Right lobe of liver (tissue), 4 donors: ENCODE data around the gene TNS3.

Experiments
- POLR2A ChIP-seq: fragments of 450-650 bp; IDR thresholded peaks from one replicate; pipeline ENCODE4 v1.6.1; 2017; ENCODE audit warnings: antibody characterized with exemption, mild to moderate bottlenecking
- TF ChIP-seq, protein P1 (sequence below), 4 donors: fragments of 200-600 bp in 3 of 4; fragments of 450-650 bp in 1 of 4; IDR thresholded peaks; one replicate each; pipeline versions ENCODE4 v1.5.1 to v1.8.0; 2016 to 2022; ENCODE audit warnings: antibody characterized with exemption in 4 of 4, mild to moderate bottlenecking in 2 of 4
- donor health status: DM: no; HTN: no; CAD: no.
- donor health status: DM: no; HTN: no; CAD: no.
- donor health status: DM: no; HTN: yes; CAD: no.

DNA sequence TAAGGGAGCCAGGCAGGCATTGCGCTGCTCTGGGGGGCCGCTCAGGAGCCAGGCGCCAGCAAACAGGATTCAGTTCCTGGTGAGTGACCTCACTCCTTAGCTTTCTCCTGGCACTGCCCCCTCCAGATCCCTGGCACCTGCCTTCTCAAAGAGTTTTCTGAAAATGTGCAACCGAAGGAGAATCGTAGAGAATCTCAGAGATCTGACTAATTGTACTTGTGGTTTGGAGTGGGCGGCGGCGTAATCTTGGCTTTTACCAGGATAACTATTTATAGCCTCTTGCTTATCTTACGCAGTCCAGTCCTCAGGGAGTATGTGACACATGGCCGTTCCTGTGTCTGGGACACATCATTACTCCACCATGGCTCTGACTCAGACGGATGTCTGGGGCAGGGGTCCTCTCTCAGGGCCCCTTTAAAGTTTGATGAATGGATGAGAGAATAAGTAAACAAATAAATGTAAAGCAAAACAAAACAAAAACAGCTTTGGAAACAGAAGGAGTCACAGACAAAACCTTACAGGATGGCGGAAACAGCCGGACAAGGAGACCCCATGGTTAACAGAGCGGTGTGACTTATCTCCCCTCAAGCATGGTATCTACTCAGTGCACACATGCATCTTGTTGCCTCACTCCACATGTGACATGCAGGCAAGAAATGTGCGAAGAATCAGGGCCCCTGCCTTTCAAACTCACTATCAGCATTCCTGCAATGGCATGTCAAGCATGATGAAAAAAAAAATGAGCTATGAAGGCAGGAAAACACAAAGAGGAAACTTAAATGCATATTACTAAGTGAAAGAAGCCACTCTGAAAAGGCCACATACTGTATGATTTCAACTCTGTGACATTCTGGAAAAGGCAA, 99.7 kb downstream of the TNS3 start:
- TF ChIP-seq, protein P1, sequence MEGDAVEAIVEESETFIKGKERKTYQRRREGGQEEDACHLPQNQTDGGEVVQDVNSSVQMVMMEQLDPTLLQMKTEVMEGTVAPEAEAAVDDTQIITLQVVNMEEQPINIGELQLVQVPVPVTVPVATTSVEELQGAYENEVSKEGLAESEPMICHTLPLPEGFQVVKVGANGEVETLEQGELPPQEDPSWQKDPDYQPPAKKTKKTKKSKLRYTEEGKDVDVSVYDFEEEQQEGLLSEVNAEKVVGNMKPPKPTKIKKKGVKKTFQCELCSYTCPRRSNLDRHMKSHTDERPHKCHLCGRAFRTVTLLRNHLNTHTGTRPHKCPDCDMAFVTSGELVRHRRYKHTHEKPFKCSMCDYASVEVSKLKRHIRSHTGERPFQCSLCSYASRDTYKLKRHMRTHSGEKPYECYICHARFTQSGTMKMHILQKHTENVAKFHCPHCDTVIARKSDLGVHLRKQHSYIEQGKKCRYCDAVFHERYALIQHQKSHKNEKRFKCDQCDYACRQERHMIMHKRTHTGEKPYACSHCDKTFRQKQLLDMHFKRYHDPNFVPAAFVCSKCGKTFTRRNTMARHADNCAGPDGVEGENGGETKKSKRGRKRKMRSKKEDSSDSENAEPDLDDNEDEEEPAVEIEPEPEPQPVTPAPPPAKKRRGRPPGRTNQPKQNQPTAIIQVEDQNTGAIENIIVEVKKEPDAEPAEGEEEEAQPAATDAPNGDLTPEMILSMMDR (IDR thresholded peaks at IDR 0.05) = no peak
- no peak for TF ChIP-seq POLR2A
